Activated CD8-positive, alpha-beta memory T cell treated with anti-CD3 and anti-CD28 coated beads, Interleukin-2, amount 50 U/mL, for 1 hour (primary cell): ENCODE data around the gene CDK11B.
"Not testable (repeated sequence)": the region's sequence is repeated elsewhere in the genome, so short reads cannot be mapped to it uniquely, and the experiment has no call there.

Source experiments
- DNase-seq: peaks from one replicate; pipeline ENCODE4 v3.0.0-alpha.2; 2020; ENCODE audit errors: extremely low read depth

The CDK11B gene

DNA sequence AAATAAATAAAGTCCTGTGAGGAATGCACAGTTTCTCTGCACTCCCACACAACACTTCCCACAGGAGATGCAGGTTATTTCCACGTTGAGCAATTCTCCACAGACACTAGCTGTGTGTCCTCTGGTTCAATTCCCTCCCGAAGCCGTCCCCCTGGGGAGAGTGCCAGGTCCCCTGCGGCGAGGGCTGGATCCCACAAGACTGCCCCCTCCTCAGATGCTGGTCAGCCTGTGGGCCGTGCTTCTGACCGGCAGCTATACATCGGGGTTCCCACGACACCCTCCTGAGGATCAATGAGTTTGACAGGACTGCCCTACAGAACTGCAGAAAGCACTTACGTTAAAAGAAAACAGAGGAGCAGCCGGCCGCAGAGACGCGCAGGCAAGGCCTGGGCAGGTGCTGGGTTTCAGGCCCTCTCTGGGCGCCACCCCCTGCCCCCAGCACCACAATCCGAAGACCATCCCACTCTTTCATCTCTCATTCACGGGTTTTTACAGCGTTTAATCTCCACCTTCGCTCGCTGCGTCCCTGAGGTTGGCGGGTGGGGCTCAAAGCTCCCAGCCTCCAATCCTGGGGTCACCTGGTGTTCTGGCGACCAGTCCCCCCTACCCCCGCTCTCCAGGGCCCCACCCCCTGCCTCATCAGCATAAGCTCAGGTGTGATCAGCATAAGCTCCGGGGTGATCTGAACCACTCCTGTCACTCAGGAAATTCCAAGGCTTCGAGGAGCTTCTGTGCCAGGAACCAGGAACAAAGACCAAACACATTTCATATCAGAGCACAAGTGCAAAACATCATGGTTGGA, 24.5 kb upstream of the CDK11B start:
- no peak for DNase-seq

DNA sequence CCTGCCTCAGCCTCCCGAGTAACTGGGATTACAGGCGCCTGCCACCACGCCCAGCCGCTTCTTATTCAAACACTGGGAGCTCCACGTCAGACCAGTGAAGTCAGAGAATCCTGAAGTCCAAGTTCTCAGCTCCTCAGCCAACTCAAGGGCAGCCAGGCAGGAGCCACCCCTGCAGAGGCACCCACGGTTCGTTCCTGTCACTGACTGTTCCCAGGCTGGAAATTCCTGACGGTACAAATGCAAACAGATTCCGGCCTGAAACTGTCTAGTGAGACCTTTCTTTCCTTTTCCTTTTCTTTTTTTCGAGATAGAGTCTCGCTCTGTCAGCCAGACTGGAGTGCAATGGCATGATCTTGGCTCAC, 22.1 kb upstream of the CDK11B start:
- no peak for DNase-seq

DNA sequence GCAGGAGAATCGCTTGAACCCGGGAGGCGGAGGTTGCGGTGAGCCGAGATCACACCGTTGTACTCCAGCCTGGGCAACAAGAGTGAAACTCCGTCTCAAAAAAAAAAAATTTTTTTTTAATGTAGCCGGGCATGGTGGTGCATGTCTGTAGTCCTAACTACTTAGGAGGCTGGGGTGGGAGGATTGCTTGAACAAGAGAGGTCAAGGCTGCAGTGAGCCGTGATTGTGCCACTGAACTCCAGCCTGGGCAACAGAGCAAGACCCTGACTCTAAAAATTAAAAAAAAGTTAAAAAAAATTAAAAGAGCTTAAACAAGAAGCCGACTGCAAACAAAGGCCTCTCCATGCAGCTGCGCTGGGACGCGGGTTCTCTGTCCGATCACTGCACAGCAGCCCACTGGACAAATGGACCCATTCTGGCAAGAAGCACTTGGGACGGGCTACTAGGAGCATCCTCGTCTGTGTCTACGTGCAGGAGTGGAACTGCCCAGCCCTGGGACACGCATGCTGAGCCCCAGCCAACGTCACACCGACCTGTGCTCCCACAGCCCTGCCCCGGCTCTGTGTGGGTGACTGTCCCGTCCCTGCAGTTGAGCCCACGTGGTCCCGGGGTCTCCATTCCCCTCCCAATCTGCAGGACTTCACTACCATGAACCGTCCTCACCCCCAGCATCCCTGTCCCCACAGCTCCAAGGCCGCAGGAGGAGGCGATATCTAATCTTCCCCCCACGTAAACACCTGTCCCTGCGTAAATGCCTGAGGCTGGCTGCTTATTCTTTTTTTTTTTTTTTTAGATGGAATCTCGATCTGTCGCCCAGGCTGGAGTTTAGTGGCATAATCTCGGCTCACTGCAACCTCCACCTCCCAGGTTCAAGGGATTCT, 21.5 kb upstream of the CDK11B start:
- no peak for DNase-seq

DNA sequence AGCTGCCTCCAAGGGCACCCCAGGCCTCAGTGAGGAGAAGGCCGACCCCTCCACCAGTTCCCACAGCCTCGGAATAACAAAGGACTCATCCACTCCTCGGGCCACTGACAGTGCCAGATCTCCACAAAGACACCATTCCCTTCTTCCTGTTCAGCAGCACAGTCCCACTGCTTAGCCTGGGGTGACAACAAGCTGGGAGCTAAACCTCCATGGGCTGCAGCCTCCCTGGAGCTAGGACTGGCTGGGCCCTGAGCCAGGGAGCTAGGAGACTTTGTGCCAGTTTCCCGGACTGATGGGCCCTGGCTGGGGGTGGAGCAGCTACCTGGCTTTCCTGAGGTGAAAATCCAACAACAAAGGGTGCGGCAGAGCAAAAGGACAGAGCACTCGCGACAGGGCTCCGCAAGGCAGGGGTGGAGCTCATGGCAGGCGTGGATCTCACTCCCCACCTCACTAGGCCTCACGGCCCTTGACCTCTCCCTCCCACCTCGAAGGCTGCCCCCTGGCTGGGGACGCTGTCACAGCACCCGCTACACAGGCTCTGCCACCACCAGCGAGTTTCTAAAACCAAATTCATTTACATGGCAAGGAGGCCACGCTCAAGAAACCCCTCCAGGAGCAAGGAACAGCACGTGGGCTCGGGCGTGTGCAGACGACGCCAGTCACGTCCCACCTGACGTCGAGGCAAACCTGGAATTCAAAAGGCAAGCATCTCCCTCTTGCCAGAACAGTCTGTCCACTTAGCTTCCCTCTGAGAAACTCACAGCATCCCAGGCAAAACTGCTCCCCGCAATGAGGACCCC, 20.0 kb upstream of the CDK11B start:
- DNase-seq = no peak

DNA sequence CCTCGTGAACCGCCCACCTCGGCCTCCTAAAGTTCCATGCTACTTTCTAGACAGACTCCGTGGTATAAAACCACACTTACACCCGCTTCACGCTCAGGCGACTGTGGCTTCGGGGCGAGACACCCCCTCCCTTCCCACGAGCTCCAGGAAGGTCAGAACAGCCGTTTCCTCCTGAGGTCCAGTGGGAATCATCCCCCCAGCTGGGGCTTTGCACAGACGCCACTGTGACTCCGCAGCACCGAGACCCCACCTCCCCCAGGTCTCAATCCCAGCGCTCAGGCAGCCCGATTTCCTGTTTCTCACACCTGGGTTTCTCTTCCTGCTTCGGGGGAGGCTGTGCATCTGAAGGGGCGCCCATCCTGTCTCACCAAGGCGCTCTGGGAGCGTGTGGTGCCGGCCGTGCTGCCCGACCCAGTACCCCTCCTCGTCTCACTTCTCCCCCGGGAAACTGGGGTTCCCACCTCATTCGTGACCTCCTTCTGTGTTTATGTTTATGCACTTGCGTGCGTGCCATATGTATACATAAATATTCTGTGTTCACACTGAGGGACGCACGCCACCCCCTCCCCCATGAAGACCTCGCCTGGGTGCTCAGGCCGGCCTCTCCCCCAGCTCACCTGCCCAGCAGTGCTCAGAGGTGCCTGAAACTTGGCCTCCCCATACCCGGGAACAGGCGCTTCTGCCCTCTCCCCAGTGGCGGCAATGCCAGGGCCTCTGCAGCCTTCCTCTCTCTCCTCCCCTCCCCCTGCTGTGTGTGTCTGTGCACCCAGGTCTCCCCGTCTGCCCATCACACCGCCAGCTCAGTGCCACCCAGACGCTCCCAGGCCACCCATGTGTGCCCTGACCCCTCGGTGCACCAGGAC, 19.1 kb upstream of the CDK11B start:
- peak; percentile 19 for DNase-seq

DNA sequence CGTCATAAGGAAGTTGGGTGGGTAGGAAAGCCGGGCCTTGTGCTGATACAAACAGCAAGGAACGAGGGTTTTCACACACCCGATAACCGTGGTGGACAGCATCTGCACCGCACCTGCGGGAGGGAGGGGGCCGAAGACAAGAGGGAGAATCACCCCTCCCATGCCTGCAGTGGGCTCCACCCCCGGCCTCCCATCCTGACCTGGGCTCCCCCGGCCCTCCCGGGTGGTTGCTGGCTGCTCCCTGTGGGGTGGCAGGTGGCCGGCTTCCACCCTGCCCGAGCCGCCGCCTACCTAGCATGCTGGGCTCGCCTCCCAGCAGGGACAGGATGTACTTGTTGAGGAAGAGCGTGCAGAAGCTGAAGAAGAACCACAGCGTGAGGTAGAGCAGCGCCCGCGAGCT, 17.3 kb upstream of the CDK11B start:
- DNase-seq = not testable (repeated sequence)

DNA sequence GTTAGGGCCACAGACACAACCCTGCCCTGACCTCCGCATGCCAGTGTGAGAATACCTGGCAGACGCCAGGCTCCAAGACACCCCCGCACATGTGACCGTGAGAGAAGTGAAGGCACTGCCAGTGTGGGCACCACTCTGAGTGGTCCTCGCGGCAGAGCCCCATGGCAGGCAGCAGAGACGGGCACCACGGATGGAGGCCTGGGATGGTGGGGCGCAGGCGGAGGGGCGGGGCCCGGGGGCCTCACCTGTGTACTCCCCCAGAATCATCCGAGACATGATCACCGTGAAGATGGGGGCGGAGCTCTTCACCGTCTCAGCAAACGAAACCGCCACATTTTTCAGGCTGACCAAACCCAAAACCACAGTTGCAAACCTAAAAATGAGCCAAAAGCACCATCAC, 16.4 kb upstream of the CDK11B start:
- not testable (repeated sequence) for DNase-seq

DNA sequence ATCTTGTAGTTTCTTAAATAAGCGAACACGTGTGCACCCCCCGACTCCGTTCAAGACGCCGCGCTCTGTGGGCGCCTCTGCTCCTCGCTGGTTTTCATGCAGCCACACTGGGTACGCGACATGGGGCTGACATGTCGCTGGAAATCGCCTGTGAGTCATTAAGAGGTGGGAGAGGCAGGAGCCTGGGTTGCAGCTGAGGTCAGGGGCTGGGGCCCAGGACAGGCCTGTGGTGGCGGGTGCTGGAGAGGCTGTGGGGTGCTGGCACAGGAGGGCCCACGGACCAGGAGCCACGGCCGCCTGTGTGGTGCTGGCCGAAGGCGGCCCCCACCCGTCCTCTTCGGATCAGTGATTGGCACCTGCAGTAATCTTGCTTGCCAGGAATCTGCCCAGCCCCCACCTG, 16.0 kb upstream of the CDK11B start:
- DNase-seq = not testable (repeated sequence)

DNA sequence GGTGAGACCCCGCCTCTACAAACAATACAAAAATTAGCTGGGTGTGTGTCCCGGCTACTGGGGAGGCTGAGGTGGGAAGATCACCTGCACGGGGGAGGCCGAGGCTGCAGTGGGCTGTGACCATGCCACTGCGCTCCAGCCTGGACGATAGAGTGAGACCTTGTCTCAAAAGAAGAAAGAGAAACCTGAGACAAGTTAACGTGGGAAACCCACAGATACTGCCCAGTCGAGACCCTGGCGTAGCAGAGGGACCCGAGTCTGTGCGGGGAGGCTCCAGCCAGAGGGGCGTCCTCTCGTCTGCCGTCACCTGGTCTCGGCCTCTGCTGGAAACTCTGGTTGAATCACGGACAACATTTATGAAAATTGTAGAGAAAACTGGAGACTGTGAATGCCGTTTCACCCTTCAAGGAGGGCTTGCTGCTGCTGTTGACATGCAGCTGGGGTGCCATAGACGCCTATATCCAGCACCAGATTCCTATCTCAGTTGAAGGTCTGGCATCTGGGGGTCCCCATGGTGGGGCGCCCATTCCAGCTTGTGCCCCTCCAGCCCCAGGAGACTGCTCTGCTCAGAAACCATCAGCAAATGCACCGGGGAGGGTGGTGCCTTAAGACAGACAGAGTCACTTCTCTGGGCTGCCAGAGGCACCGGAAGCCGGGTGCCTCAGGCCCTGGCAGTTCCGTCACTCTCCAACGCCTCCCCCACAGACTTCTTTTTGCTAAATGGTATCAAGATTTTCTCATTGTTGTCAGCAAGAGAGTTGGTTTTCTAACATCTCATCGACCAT, 13.6 kb upstream of the CDK11B start:
- no peak for DNase-seq

DNA sequence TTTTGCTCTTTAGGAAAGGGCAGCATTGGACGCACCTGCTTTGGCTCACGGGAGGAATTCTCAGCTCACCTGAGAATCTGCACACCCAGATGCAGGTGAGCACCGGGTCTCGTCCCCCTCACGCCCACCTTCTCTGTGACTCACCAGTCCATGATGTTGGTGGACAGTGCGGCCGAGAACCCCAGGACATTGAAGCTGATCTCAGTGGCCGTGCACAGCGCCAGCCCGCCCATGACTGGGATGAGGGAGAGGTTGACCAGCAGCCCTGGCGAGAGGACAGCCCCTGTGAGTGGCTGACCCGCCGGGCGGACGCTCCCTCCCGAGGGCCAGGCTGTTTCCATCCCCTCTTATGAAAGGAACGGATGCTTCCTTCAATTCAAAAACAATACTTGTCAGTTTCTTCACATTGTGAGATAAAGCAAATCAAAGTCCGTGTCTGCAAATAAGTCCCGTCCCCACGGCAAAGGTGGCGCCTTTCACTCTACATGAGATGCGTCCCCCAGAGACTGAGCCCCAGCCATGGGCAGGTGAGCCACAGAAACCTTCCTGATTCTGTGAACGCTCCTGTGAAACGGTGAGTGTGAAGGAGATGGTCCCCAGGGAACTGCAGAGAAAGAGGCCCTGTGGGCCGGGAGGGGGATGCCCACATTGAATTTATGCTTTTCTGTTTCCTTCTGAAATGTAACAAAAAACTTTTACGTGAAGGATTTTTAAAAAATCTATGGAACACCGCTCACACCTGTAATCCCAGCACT, 12.7 kb upstream of the CDK11B start:
- DNase-seq = no peak

DNA sequence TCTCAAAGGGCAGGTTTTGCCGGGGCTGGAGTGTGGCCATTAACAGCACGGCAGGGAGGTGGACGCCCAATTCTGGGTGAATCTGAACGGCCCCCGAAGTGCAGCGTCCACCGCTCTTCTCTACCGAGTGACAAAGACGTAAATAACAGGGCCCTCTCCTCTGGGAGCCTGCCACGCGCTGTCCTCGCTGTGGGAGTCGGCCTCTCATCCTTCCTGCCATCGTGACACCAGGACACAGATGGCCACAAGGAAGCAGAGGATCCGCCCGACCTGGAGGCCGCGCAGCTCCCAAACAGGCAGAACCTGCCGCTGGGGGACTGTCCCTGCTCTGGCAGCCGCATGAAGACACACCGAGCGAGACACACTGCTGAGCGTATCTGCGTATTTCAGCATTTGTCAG, 12.1 kb upstream of the CDK11B start:
- no peak for DNase-seq

DNA sequence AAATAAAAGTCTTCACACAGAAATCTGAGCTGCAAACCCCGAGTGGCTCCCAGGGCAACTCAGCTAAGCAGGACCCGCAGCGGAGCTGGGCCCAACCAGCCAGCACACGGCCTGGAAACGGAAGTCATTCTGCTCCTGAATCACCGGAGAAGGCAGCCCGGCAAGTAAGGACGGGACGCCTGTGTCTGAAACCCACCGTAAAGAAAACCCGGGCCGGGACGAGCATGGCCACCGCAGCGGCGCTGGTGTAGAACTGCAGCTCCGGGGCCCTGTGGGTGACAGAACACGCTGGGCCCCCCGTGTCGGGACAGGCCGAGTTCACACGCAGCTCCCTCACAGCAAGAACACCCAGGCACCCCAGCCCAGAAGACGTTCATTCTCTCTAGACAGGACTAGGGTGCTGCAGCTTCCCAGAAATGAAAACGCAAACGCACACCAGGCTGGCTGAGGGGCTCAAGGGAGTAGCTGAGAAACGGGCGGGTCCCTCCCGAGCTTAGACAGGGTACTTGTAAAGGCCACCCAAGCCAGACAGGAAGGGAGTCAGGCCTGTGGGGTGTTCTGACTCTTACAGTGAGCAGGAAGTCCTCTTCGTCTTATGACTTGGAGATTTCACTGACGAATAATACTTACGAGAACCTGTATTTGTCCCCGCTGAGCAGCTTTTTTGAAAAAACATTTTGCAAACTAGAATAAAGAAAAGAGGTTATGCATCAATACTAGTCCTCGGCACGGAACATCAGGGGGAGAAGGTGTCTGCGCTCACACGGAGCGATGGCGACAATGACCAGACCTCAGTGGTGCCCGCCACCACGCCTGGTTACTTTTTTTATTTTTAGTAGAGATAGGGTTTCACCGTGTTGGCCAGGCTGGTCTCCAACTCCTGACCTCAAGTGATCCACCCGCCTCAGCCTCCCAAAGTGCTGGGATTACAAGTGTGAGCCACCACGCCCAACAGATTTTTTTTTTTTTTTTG, 10.9 kb upstream of the CDK11B start:
- no peak for DNase-seq

DNA sequence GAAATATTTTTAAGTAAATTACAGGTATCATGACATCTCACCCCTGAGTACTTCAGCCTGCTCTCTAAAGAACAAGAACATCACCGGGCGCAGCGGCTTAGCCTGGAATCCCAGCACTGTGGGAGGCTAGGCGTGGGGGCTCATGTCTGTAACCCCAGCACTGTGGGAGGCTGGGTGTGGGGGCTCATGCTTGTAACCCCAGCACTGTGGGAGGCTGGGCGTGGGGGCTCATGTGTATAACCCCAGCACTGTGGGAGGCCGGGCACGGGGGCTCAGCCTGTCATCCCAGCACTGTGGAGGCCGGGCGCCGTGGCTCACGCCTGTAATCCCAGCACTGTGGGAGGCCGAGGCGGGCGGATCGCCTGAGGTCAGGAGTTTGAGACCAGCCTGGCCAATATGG, 7.7 kb upstream of the CDK11B start:
- DNase-seq = no peak

DNA sequence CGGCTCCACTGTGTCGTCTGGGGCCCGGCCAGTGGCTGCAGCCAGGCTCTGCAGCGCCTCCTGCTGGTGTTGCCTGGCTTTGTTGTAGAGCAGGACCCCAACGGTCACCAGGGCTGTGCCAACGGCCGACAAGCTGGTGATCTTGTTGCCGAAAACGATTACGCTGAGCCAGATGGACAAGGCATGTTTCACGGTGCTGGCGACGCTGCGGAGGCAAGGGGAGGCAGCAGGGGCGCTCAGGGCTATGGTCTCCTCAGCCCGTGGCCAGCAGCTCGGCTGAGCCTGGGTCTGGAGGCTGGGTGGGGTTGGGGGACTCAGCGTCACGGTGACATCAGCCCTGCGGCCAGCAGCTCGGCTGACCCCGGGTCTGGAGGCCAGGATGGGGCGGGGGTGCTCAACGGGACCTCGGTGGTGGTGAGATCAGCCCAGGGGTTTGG, 7.0 kb upstream of the CDK11B start:
- no peak for DNase-seq

DNA sequence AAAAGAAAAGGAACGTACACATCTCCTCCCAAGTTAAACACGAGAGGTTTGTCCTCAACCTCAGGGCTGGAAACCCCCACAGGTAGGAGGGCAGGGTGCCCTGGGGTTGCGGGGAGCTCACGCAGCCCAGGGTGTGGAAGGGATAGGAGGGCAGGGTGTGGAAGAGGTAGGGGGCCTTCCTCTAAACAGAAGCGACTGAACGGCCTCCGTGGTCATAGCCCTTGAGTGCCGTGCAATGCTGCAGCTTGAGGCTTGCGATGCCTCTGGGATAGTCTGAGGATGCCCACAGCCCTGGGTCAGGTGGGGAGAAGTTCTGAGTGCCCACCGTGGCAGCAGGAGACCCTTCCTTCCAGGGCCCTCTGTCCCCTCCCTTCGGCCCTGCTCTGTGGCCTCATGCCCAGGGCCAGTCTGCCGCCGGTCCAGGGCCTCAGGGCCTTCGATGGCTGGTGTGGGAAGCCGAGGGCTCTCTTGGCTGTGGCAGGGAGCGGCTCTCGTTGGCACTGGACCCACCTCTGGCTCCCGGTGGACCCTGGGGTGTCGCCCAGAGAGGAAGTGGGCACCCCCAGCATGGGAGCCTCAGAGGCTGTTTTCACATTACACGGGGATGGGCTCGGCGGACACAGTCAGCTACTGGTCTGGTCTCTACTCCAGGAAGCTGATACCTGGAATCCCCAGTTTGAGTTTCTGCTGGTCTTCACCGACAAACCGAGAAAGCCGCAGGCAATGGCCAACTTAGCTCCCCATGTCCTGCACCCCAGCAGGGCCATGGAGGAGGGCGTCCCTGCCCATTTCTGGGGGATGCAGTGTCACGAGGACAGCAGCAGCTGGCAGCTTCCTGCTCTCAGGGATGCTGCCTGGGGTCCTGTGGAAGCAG, 6.4 kb upstream of the CDK11B start:
- DNase-seq = no peak

DNA sequence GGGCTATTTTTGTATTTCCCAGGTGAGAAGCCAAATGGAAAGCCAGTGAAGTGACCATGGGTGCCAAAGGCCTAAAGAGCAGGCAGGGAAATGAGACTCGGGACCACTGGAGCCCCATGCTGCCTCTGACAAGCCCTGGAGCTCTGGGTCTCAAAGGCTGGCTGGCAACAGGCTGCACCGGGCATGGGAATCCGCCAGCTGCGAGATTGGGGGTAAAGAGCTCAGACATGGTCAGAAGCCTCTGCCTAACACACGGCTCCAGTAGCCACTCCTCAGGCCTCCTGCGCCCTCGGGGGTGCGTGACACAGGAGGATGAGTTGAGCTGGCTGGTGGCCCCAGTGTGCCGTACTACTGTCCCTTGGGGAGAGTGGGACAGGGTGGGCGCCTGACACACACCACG, 5.5 kb upstream of the CDK11B start:
- not testable (repeated sequence) for DNase-seq

DNA sequence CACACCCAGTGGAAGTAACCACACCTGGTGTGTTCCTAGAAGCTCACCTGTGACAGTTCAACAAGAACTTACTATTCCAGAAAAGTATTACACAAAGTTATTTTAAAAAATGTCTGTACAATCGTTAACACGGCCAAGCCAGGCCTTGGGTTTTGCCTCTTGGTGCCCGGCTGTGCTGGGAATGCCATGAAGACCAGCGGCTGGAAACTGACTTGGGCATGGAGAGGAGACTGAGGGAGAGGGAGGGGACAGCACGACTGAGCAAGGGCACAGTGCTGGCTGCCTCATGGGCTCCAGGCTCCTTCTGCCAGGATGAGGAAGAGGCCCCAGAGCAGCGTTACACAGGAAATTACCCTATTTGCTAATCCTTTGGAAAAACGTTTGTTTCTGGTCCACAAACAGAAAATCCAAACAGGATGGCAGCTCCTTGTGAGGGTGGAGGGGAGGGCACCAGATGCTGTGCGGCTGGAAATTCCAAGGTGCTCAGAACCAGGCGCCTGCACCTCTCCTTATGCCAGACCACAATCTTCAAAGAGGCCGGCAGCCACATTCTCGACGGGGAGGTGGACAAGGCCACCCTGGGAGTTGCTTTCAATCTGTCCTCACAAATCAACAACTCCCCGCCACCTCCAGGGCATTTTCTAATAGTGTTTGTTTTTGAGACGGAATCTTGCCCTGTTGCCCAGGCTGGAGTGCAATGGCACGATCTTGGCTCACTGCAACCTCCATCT, 4.2 kb upstream of the CDK11B start:
- not testable (repeated sequence) for DNase-seq
